Measurements from ENCODE around the gene ZNF536. TPM values are rescaled to one million over a fixed set of nuclear protein-coding genes. Genes with fewer than 3 reads are reported as not detected.

ZNF536 gene
- total and polyA plus RNA-seq, 2 donors (not counting 1 experiment from before 2014, with no cell fraction given), result not detected

DNA sequence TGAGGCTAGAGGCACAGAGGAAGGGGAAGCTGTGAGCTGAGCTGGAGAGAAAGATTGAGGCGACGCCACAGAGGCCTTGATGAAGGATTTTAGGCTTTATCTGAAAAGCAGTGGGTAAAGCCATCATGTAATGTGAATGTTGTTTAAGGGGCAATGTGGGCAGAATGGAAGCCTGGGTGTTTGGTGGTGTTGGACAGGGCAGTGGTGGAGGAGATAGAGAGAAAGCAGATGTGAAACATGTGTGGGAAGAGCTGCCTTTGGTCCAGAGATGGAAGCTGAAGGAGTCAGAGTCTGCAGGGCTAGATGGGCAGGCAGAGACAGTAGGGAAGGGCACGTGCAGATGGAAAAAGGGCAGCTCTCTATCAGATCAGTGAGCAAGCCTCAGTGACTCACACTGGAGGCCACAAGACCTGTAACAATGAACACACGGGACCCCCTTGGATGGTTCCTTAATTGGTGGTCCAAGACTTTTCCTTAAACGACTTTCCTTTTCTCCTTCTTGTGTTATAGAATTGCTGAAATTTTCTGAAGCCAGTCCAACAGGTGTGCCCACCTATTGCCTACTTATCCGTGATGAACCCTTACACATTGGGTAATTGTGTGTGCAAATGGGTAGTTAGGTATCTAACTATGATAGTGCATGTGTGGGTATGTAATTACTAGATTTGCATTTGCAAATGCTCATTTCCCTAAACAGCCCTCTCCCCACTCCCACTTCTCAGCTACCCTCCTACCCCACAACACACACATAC, 21.7 kb downstream of the ZNF536 start:
- no peaks in the 10 kb centered on the region for H3K79me2 ChIP-seq (ENCODE audit: control insufficient read depth, insufficient read depth, low read length)
- intact Hi-C loops (cut with micrococcal nuclease), result no loop called here
- WGBS (ENCODE audit: insufficient coverage), result 88% methylated on average over 4 of the region's 6 CpGs
- no peaks in the 10 kb centered on the region for H3K4me1 ChIP-seq (ENCODE audit: control insufficient read depth in 2 of 2, insufficient read depth in 2 of 2, low read length in 2 of 2)
- H3K9me3 ChIP-seq (ENCODE audit: control extremely low read depth in 1 of 3, control insufficient read depth in 2 of 3, insufficient read depth in 1 of 3, low read length in 2 of 3), result peaks cover 0 to 3% (median 0%) of the 10 kb centered on the region in 3 donors
- Mint-ChIP-seq H3K4me1 (no peaks in the 10 kb centered on the region), H3K27ac (no peak overlapping the region), H3K4me3 (no peak overlapping the region), H3K27me3 (peaks cover 4% of the 10 kb centered on the region), H3K9me3 (ENCODE audit: insufficient read depth) (no peaks in the 10 kb centered on the region)
- no peak overlapping the region for H3K4me2 ChIP-seq (replicated peaks; ENCODE audit: low read depth, low read length, poor library complexity, severe bottlenecking)
- H3K4me3 ChIP-seq (ENCODE audit: control extremely low read depth in 1 of 5, extremely low read depth in 1 of 5, insufficient read depth in 1 of 5, low read depth in 2 of 5, low read length in 4 of 5), result no peak overlapping the region
- H3K27me3 ChIP-seq (replicated peaks in 1 of 4; ENCODE audit: control extremely low read depth in 1 of 4, control insufficient read depth in 3 of 4, insufficient read depth in 4 of 4, low read length in 3 of 4), result no peaks in the 10 kb centered on the region
- DNase-seq, result no peak
- H3K36me3 ChIP-seq (replicated peaks in 1 of 2; ENCODE audit: control extremely low read depth in 1 of 2, control insufficient read depth in 1 of 2, extremely low read depth in 1 of 2, insufficient read depth in 2 of 2, low read length in 1 of 2), result no peaks in the 10 kb centered on the region
- no peaks in the 10 kb centered on the region for H4K20me1 ChIP-seq (ENCODE audit: control insufficient read depth, insufficient read depth, low read length, poor library complexity, severe bottlenecking)
- no peak overlapping the region for H3K27ac ChIP-seq (ENCODE audit: low read length in 2 of 2)
- no peak overlapping the region for H3K9ac ChIP-seq (ENCODE audit: low read length)
- no peak overlapping the region for H2AFZ ChIP-seq (ENCODE audit: insufficient read depth, low read depth, low read length, poor library complexity, severe bottlenecking)
- TF ChIP-seq, protein P1, sequence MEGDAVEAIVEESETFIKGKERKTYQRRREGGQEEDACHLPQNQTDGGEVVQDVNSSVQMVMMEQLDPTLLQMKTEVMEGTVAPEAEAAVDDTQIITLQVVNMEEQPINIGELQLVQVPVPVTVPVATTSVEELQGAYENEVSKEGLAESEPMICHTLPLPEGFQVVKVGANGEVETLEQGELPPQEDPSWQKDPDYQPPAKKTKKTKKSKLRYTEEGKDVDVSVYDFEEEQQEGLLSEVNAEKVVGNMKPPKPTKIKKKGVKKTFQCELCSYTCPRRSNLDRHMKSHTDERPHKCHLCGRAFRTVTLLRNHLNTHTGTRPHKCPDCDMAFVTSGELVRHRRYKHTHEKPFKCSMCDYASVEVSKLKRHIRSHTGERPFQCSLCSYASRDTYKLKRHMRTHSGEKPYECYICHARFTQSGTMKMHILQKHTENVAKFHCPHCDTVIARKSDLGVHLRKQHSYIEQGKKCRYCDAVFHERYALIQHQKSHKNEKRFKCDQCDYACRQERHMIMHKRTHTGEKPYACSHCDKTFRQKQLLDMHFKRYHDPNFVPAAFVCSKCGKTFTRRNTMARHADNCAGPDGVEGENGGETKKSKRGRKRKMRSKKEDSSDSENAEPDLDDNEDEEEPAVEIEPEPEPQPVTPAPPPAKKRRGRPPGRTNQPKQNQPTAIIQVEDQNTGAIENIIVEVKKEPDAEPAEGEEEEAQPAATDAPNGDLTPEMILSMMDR (IDR thresholded peaks at IDR 0.05), result no peak
- CTCF ChIA-PET, result no interaction called here
- POLR2A ChIA-PET, result no interaction called here
- no peak for ATAC-seq (ENCODE audit: low read depth)

DNA sequence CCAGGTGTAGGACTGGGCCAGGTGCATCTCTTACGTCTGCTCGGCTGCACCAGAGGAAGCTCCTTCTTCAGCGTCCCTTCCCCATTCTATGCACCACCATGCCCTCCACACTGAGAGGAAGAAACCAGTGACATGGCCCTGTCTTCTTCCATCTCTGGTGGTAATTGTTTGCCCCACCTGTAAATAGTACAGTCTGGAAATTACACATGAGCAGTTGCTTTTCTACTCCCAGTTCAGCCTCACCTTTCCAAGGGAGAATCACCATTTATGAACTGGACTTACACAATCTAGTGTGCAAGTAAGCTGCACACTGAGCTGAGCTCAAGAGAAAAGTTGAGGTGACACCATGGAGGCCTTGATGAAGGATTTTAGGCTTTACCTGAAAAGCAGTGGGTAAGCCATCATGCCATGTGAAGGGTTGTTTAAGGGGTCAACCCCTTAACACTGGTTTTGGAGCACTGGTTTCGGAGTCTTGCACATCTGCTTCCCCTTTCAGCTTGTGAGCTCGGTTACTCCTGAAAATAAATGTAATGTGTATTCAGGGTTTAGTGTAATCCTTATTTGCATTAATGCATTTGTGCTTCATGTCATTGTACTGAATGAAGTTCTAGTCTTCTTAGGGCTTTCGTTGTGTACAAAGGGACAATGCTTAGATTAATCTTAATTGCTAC, 22.4 kb downstream of the ZNF536 start:
- Histone ChIP-seq H3K9ac (ENCODE audit: low read length) (no peak overlapping the region), H3K79me2 (ENCODE audit: control insufficient read depth, insufficient read depth, low read length) (no peaks in the 10 kb centered on the region), H3K4me1 (ENCODE audit: control insufficient read depth in 2 of 2, insufficient read depth in 2 of 2, low read length in 2 of 2) (no peaks in the 10 kb centered on the region), H3K27me3 (replicated peaks in 1 of 4; ENCODE audit: control extremely low read depth in 1 of 4, control insufficient read depth in 3 of 4, insufficient read depth in 4 of 4, low read length in 3 of 4) (no peaks in the 10 kb centered on the region), H3K4me3 (ENCODE audit: control extremely low read depth in 1 of 5, extremely low read depth in 1 of 5, insufficient read depth in 1 of 5, low read depth in 2 of 5, low read length in 4 of 5) (no peak overlapping the region), H3K36me3 (replicated peaks in 1 of 2; ENCODE audit: control extremely low read depth in 1 of 2, control insufficient read depth in 1 of 2, extremely low read depth in 1 of 2, insufficient read depth in 2 of 2, low read length in 1 of 2) (no peaks in the 10 kb centered on the region), H3K4me2 (replicated peaks; ENCODE audit: low read depth, low read length, poor library complexity, severe bottlenecking) (no peak overlapping the region), H2AFZ (ENCODE audit: insufficient read depth, low read depth, low read length, poor library complexity, severe bottlenecking) (no peak overlapping the region), H3K27ac (ENCODE audit: low read length in 2 of 2) (no peak overlapping the region), H4K20me1 (ENCODE audit: control insufficient read depth, insufficient read depth, low read length, poor library complexity, severe bottlenecking) (no peaks in the 10 kb centered on the region), H3K9me3 (ENCODE audit: control extremely low read depth in 1 of 3, control insufficient read depth in 2 of 3, insufficient read depth in 1 of 3, low read length in 2 of 3) (peaks cover 0 to under 1% (median 0%) of the 10 kb centered on the region in 3 donors)
- ChIA-PET CTCF (no interaction called here), POLR2A (no interaction called here)
- Mint-ChIP-seq H3K27ac (no peak overlapping the region), H3K4me1 (no peaks in the 10 kb centered on the region), H3K9me3 (ENCODE audit: insufficient read depth) (no peaks in the 10 kb centered on the region), H3K4me3 (no peak overlapping the region), H3K27me3 (peaks cover 4% of the 10 kb centered on the region)
- intact Hi-C loops (cut with micrococcal nuclease), result no loop called here
- TF ChIP-seq EZH2 (IDR thresholded peaks at IDR 0.05; ENCODE audit: borderline replicate concordance, insufficient read depth, low read depth, low read length, poor library complexity, severe bottlenecking), result no peak
- TF ChIP-seq, protein P1 (IDR thresholded peaks at IDR 0.05), result no peak
- ATAC-seq (ENCODE audit: low read depth), result no peak
- 81% methylated on average over 4 of the region's 6 CpGs for WGBS (ENCODE audit: insufficient coverage)
- DNase-seq, result no peak

Measured in B cell (primary cell).